GM23338 (cell line): ENCODE measurements around the gene TOM1L1.
A peak's percentile ranks its signal among the peaks of the same experiment; 100 is the strongest.

ENCODE experiments used
- TF ChIP-seq, protein P1 (sequence below), 2 experiments: fragments of 200-600 bp in 1 of 2; sonication (generic) in 1 of 2; conservative IDR thresholded peaks; 2 replicates each; pipeline versions ENCODE4 v1.5.1 to v1.6.1; 2016 to 2017; ENCODE audit warnings: antibody characterized with exemption in 2 of 2, low read depth in 2 of 2, mild to moderate bottlenecking in 2 of 2, moderate library complexity in 1 of 2
- TF ChIP-seq, protein P2 (sequence below): IDR thresholded peaks from one replicate; pipeline ENCODE4 v1.6.1; 2018; ENCODE audit warnings: antibody characterized with exemption; ENCODE audit not compliant: unreplicated experiment

DNA sequence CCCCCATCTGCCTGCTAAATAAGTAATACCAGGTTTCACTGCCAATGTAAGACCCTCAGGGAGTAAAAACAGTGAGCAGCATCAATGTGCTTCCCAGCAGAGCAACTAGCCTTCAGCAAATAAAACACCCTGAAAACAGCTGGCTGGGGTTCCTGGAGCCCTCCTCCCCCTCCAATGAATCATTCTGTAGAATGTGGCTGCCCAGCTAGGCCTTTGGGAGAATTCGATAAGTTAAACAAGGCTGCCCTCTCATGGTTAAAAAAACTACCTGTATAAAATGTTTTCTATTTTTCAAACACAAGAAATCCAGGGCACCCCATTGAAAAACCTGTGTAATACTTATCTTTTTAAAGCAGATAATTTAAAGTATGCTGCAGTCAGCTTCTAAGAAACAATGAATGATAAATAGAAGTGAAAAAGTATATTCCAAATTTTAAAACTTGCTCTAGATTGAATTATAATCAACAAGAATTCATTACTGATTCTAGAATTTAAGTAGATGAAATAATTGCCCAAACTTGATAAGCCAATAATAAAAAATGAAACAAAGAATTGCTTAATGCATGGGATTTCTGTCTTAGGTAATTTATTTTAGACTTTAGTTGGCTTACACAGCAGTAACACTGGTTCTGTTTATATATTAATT lies 9.4 kb upstream of the TOM1L1 start:
- TF ChIP-seq, protein P1, sequence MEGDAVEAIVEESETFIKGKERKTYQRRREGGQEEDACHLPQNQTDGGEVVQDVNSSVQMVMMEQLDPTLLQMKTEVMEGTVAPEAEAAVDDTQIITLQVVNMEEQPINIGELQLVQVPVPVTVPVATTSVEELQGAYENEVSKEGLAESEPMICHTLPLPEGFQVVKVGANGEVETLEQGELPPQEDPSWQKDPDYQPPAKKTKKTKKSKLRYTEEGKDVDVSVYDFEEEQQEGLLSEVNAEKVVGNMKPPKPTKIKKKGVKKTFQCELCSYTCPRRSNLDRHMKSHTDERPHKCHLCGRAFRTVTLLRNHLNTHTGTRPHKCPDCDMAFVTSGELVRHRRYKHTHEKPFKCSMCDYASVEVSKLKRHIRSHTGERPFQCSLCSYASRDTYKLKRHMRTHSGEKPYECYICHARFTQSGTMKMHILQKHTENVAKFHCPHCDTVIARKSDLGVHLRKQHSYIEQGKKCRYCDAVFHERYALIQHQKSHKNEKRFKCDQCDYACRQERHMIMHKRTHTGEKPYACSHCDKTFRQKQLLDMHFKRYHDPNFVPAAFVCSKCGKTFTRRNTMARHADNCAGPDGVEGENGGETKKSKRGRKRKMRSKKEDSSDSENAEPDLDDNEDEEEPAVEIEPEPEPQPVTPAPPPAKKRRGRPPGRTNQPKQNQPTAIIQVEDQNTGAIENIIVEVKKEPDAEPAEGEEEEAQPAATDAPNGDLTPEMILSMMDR (conservative IDR thresholded peaks at IDR 0.05; ENCODE audit: low read depth in 2 of 2): peak; percentile 65 to 80
- TF ChIP-seq, protein P2, sequence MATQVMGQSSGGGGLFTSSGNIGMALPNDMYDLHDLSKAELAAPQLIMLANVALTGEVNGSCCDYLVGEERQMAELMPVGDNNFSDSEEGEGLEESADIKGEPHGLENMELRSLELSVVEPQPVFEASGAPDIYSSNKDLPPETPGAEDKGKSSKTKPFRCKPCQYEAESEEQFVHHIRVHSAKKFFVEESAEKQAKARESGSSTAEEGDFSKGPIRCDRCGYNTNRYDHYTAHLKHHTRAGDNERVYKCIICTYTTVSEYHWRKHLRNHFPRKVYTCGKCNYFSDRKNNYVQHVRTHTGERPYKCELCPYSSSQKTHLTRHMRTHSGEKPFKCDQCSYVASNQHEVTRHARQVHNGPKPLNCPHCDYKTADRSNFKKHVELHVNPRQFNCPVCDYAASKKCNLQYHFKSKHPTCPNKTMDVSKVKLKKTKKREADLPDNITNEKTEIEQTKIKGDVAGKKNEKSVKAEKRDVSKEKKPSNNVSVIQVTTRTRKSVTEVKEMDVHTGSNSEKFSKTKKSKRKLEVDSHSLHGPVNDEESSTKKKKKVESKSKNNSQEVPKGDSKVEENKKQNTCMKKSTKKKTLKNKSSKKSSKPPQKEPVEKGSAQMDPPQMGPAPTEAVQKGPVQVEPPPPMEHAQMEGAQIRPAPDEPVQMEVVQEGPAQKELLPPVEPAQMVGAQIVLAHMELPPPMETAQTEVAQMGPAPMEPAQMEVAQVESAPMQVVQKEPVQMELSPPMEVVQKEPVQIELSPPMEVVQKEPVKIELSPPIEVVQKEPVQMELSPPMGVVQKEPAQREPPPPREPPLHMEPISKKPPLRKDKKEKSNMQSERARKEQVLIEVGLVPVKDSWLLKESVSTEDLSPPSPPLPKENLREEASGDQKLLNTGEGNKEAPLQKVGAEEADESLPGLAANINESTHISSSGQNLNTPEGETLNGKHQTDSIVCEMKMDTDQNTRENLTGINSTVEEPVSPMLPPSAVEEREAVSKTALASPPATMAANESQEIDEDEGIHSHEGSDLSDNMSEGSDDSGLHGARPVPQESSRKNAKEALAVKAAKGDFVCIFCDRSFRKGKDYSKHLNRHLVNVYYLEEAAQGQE: no peak
